AML-193 (cell line): ENCODE data around the gene STX18.

ENCODE experiments used
- DNase-seq, 2 experiments: peaks; one replicate each; lab custom pipeline; 2025; lab: John Stamatoyannopoulos, UW

Gene STX18

DNA sequence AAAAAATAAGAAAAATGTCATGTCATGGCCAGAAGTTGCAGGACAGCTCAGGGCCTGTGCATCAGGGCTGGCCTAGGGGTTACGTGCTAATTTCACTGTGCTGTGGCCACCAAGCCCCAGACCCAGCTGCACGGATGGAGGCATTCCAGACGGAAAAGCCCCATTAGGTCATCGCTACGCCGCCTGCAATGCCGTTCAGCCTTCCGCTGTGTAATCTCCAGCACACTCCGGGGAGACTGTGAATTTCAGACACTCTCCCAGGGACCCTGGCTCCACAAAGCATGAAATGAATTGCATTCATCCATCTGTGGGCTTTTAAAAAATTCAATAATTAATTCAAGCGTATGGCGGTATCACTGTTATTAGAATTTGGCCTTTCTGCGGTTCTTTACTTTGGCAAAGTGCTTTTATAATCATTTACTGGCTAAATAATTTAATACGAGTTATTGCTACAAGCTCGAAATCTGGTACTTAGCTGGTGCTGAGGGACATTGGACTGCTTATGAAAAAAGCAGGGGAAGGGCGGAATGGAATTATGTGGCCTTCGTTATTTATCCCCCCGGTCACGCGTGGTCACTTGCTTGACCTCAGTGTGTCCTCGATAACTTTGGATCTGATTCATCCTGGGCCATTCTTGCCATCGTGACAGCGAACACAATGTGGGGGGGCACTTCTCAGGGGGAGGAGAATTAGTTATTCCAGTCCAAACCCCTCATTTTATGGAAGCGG, 164.0 kb downstream of the STX18 start:
- DNase-seq: no peak

DNA sequence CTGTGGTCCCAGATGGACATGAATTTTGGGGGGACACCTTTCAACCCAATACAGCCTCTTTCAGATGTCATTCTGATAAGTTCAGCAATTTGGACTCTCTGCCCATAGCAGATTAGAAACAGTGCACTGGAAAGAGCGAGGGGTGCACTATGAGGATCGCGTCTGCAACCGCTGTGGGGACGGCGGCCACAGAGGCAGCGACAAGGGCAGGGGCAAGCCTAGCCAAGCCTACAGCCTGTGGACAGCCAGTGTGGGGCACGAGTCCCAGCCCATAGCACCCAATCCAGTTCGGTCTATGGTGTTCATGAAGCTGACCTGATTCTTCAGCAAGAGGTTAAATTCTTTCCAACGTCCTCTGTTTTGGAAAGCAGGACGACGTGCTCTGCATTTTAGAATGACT, 164.7 kb downstream of the STX18 start:
- no peak for DNase-seq

GRCh38 chr4:4376074-4376473, 165.8 kb downstream of the STX18 start:
- DNase-seq: no peak

- DNase-seq: no peak
Observed at GRCh38 chr4:4374388-4375098, 167.3 kb downstream of the STX18 start.
